GM12878 (cell line): ENCODE measurements around the gene OR2AK2. TPM values are rescaled to one million over a fixed set of nuclear protein-coding genes. Genes with fewer than 3 reads are reported as not detected.

ENCODE experiments used
- ATAC-seq: fragments of 200-7000 bp; cut with Tn5 transposase; 3 replicates; pipeline ENCODE4 v1.9.1; 2020; ENCODE audit warnings: mild to moderate bottlenecking, moderate library complexity
- BruUV-seq: library from RNA; stranded (reverse); fragments of 400-500 nt; replicated peaks from 2 replicates; lab custom pipeline; 2021; lab: Mats Ljungman, UMichigan
- CTCF ChIA-PET: fragments of 300-600 bp; sonication (Branson Sonifier 250); formaldehyde crosslinking; extraction: SDS; loops from one replicate; lab custom pipeline; 2021; ENCODE audit warnings: inconsistent platforms; lab: Yijun Ruan, JAX
- POLR2A ChIA-PET: fragments of 350-600 bp; formaldehyde crosslinking; extraction: SDS; loops from one replicate; lab custom pipeline; 2021; ENCODE audit warnings: inconsistent platforms; lab: Charles Lee
- RAD21 ChIA-PET: fragments of 300-600 bp; sonication (Branson Sonifier 250); formaldehyde crosslinking; loops from one replicate; lab custom pipeline; 2023; ENCODE audit warnings: antibody characterized with exemption; ENCODE audit not compliant: unreplicated experiment; lab: Charles Lee
- SMC1A ChIA-PET: fragments of 300-600 bp; sonication (Branson Sonifier 250); formaldehyde crosslinking; loops from one replicate; lab custom pipeline; 2023; ENCODE audit not compliant: unreplicated experiment, uncharacterized antibody; lab: Charles Lee
- DNase-seq: peaks from one replicate; pipeline ENCODE4 v3.0.0-alpha.2; 2011; ENCODE audit warnings: low read depth, low spot score
- FAIRE-seq: peaks from 3 replicates; lab custom pipeline; 2011; peaks lifted over from hg19 to GRCh38; lab: Jason Lieb, UNC
- H2AFZ ChIP-seq: 2 replicates; pipeline ENCODE4 v1.6.0; 2011; ENCODE audit warnings: low read depth, low read length, control low read depth; ENCODE audit not compliant: control insufficient read depth
- H3K27ac ChIP-seq: 2 replicates; pipeline ENCODE4 v1.5.1; 2011; ENCODE audit warnings: control low read depth; ENCODE audit not compliant: control insufficient read depth, insufficient read depth
- H3K27me3 ChIP-seq, 2 experiments: replicated peaks in 1 of 2; 2 replicates each; pipeline versions ENCODE4 v1.6.0 to v1.6.1; 2011; ENCODE audit warnings: low read length in 1 of 2; ENCODE audit not compliant: control insufficient read depth in 2 of 2, insufficient read depth in 2 of 2
- H3K36me3 ChIP-seq, 2 experiments: 2 replicates each; pipeline ENCODE4 v1.5.1; 2011; ENCODE audit warnings: low read length in 1 of 2; ENCODE audit not compliant: control insufficient read depth in 2 of 2, insufficient read depth in 2 of 2
- H3K4me1 ChIP-seq: 2 replicates; pipeline ENCODE4 v1.6.1; 2011; ENCODE audit warnings: mild to moderate bottlenecking, low read length, moderate library complexity, mixed read lengths; ENCODE audit not compliant: control insufficient read depth, insufficient read depth
- H3K4me2 ChIP-seq: 2 replicates; pipeline ENCODE4 v1.6.0; 2011; ENCODE audit warnings: control low read depth; ENCODE audit not compliant: control insufficient read depth, insufficient read depth
- H3K4me3 ChIP-seq: fragments of 200-600 bp; sonication (generic); 2 replicates; pipeline ENCODE4 v1.5.1; 2016
- H3K79me2 ChIP-seq: 2 replicates; pipeline ENCODE4 v1.6.0; 2011; ENCODE audit warnings: low read length; ENCODE audit not compliant: control insufficient read depth, insufficient read depth
- H3K9ac ChIP-seq: 2 replicates; pipeline ENCODE4 v1.8.0; 2011; ENCODE audit warnings: low read length, control low read depth, mixed read lengths; ENCODE audit not compliant: control insufficient read depth, insufficient read depth
- H3K9me3 ChIP-seq: replicated peaks from 3 replicates; pipeline ENCODE4 v1.5.1; 2011; ENCODE audit warnings: mild to moderate bottlenecking, low read length; ENCODE audit not compliant: control insufficient read depth, insufficient read depth
- H4K20me1 ChIP-seq: 2 replicates; pipeline ENCODE4 v1.6.0; 2011; ENCODE audit not compliant: control insufficient read depth, insufficient read depth
- ASH2L ChIP-seq: fragments of 300-600, 200-600 bp; sonication (generic); IDR thresholded peaks from 2 replicates; pipeline ENCODE4 v1.6.1; 2017; ENCODE audit warnings: low read depth, mild to moderate bottlenecking, borderline replicate concordance
- BCL3 ChIP-seq: IDR thresholded peaks from 2 replicates; pipeline ENCODE4 v1.6.1; 2011; ENCODE audit warnings: borderline replicate concordance, low read depth, mild to moderate bottlenecking, moderate library complexity, low read length; ENCODE audit not compliant: insufficient read depth, poor library complexity, severe bottlenecking
- BMI1 ChIP-seq: fragments of 450-650 bp; IDR thresholded peaks from 2 replicates; pipeline ENCODE4 v1.6.1; 2016; ENCODE audit warnings: mild to moderate bottlenecking, moderate library complexity, borderline replicate concordance
- EED ChIP-seq: sonication (generic); IDR thresholded peaks from 2 replicates; pipeline ENCODE4 v1.6.1; 2016; ENCODE audit warnings: antibody characterized with exemption, low read depth
- GABPA ChIP-seq: IDR thresholded peaks from 2 replicates; pipeline ENCODE4 v1.6.1; 2014; ENCODE audit warnings: antibody characterized with exemption, low read depth, mild to moderate bottlenecking, inconsistent platforms
- MTA2 ChIP-seq: fragments of 450-650 bp; IDR thresholded peaks from 2 replicates; pipeline ENCODE4 v1.6.1; 2016; ENCODE audit warnings: low read depth, mild to moderate bottlenecking, moderate library complexity
- RFX5 ChIP-seq: IDR thresholded peaks from 2 replicates; pipeline ENCODE4 v1.6.1; 2011; ENCODE audit warnings: low read depth, low read length, improper control_type of control experiment
- ZNF274 ChIP-seq: IDR thresholded peaks from one replicate; pipeline ENCODE4 v1.8.0; 2011; ENCODE audit not compliant: insufficient read length, insufficient read depth
- WGBS: methylation state at CpG from one replicate; pipeline ENCODE4 v1.1.6; 2016; ENCODE audit warnings: low lambda C conversion rate; ENCODE audit not compliant: insufficient replicate concordance, insufficient coverage; ENCODE audit errors: missing lambda C conversion rate; 5-methylcytosine and 5-hydroxymethylcytosine counted together
- in situ Hi-C: fragments of 300-500 bp; cut with MboI; formaldehyde crosslinking; loops from 9 replicates; pipeline ENCODE4 v1.14.3; 2018; ENCODE audit warnings: mixed read lengths
- intact Hi-C: fragments of 100-400 bp; cut with micrococcal nuclease; formaldehyde crosslinking; loops from one replicate; pipeline ENCODE4 v1.14.2; 2022; ENCODE audit not compliant: unreplicated experiment
- polyA plus RNA-seq, 11 experiments: library from polyadenylated mRNA; depleted of rRNA in 4 of 11; unstranded in 6 of 11; stranded (reverse) in 5 of 11; fragments of >200 nt; fragmentation: Nextera tagmentation in 4 of 11; fragmentation: Illumina TruSeq in 1 of 11; extraction: Ambion mirVana in 4 of 11; extraction: Trizol in 1 of 11; gene quantifications; 1 replicate in 1 of 11; 2 replicates in 10 of 11; pipeline versions ENCODE4 v1.2.1 to v1.2.3, GENCODE V29; 2011 to 2016; ENCODE audit warnings: inconsistent platforms in 2 of 11, missing spikeins in 2 of 11, low read depth in 1 of 11
- total RNA-seq, 4 experiments: library from RNA; depleted of rRNA in 3 of 4; stranded (reverse); fragments of >200 nt in 3 of 4; fragmentation: Illumina TruSeq in 1 of 4; extraction: Trizol in 1 of 4; gene quantifications; 2 replicates each; pipeline versions ENCODE4 v1.2.1 to v1.2.3, GENCODE V29; 2013 to 2021

The OR2AK2 gene
- total and polyA plus RNA-seq, 10 of the 15 experiments (the other 5 are each of a cell fraction or from before 2014, with no cell fraction given): 0.11 to 0.13 TPM; not detected in 8

DNA sequence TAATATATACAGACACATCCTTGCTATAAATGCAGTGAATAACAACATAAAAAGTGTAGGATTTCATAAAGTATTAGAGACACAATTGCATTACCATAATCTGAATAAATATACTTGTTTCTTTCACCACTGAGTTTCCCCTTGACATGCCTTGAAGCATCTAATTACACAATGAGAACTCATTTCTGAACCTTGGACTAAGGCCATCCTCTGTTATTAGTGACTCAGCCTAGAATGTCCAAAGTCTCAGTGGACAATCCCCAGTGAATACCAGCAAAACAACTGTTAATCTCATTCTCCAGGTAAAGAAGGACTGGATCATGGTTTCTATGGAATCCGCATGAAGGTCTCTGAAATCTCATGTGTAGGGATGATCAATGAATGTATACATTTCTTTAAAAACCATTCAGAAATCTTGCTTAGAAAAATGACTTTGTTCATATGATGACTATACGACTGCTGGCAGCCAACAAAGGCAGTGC, 48.2 kb downstream of the OR2AK2 start, which contains the start of gene OR2L5:
TSS of gene OR2L5 (plus strand) at position 432 of the 482 bp plus-strand sequence. CDS start 8,288 bp downstream, outside the sequence.
- H3K27ac ChIP-seq: no peak within 1 kb of the TSS
- FAIRE-seq (no peak), ATAC-seq (no peak), DNase-seq (no peak)
- 49% methylated on average over 2 of the region's 2 CpGs for WGBS
- H3K9ac ChIP-seq: no peak within 1 kb of the TSS
- H3K79me2 ChIP-seq: no peaks in the 10 kb centered on the region
- no peaks in the 10 kb centered on the region for H4K20me1 ChIP-seq
- ChIA-PET CTCF (no interaction called here), RAD21 (no interaction called here), SMC1A (no interaction called here), POLR2A (no interaction called here)
- no peaks in the 10 kb centered on the region for H3K27me3 ChIP-seq
- H3K4me3 ChIP-seq: no peak within 1 kb of the TSS
- no TSS peak for BruUV-seq
- in situ Hi-C loops (no loop called here), intact Hi-C loops (no loop called here)
- no peak within 1 kb of the TSS for H3K4me2 ChIP-seq
- H2AFZ ChIP-seq: no peak within 1 kb of the TSS
- H3K36me3 ChIP-seq: no peaks in the 10 kb centered on the region
- no peaks in the 10 kb centered on the region for H3K9me3 ChIP-seq
- H3K4me1 ChIP-seq: no peaks in the 10 kb centered on the region
- TF ChIP-seq BMI1 (no peak), RFX5 (no peak), ZNF274 (no peak), BCL3 (no peak), GABPA (no peak), EED (no peak), MTA2 (no peak), ASH2L (no peak)
- TF ChIP-seq, all 136 proteins: peak for 0
